Loucy (cell line): Measurements from ENCODE around the gene ZNF433.

Source experiments
- H2AFZ ChIP-seq: fragments of 200-600 bp; sonication (generic); 2 replicates; pipeline ENCODE4 v1.6.0; 2016; ENCODE audit warnings: antibody characterized with exemption, mild to moderate bottlenecking, low read length, moderate library complexity
- H3F3A ChIP-seq: fragments of 200-600 bp; 2 replicates; pipeline ENCODE4 v1.6.0; 2016; ENCODE audit warnings: antibody characterized with exemption, low read depth, mild to moderate bottlenecking
- H3K27me3 ChIP-seq: fragments of 200-600 bp; sonication (generic); 2 replicates; pipeline ENCODE4 v1.6.1; 2014; ENCODE audit warnings: low read length, mild to moderate bottlenecking; ENCODE audit not compliant: insufficient read depth, poor library complexity, severe bottlenecking
- H3K36me3 ChIP-seq: fragments of 200-600 bp; sonication (generic); 2 replicates; pipeline ENCODE4 v1.6.1; 2016; ENCODE audit warnings: low read length; ENCODE audit not compliant: insufficient read depth
- H3K4me1 ChIP-seq: fragments of 200-600 bp; sonication (generic); 2 replicates; pipeline ENCODE4 v1.5.1; 2014; ENCODE audit warnings: low read length, mild to moderate bottlenecking; ENCODE audit not compliant: insufficient read depth, poor library complexity, severe bottlenecking
- H3K4me2 ChIP-seq: fragments of 200-600 bp; sonication (generic); 2 replicates; pipeline ENCODE4 v1.6.0; 2014; ENCODE audit warnings: antibody characterized with exemption, low read length, low read depth, mild to moderate bottlenecking; ENCODE audit not compliant: poor library complexity, severe bottlenecking
- H3K4me3 ChIP-seq: fragments of 200-600 bp; sonication (generic); 2 replicates; pipeline ENCODE4 v1.5.1; 2014; ENCODE audit warnings: low read length, mild to moderate bottlenecking, mixed read lengths; ENCODE audit not compliant: poor library complexity, severe bottlenecking
- H3K79me2 ChIP-seq: fragments of 200-600 bp; sonication (generic); 2 replicates; pipeline ENCODE4 v1.6.1; 2014; ENCODE audit warnings: low read length; ENCODE audit not compliant: insufficient read depth
- H3K9ac ChIP-seq: fragments of 200-600 bp; sonication (generic); 2 replicates; pipeline ENCODE4 v1.6.0; 2014; ENCODE audit warnings: mild to moderate bottlenecking, low read depth, low read length, moderate library complexity; ENCODE audit not compliant: poor library complexity, severe bottlenecking
- H3K9me2 ChIP-seq: fragments of 200-600 bp; sonication (generic); replicated peaks from 2 replicates; pipeline ENCODE4 v1.6.1; 2016; ENCODE audit warnings: low read depth, low read length, mixed read lengths
- H3K9me3 ChIP-seq: fragments of 200-600 bp; sonication (generic); 2 replicates; pipeline ENCODE4 v1.6.1; 2014; ENCODE audit warnings: mild to moderate bottlenecking, antibody characterized with exemption, low read length, low read depth; ENCODE audit not compliant: insufficient read depth
- H4K20me1 ChIP-seq: fragments of 200-600 bp; sonication (generic); 2 replicates; pipeline ENCODE4 v1.6.0; 2014; ENCODE audit warnings: antibody characterized with exemption, low read length, mild to moderate bottlenecking; ENCODE audit not compliant: insufficient read depth, poor library complexity, severe bottlenecking
- CTCF ChIP-seq: fragments of 200-600 bp; sonication (generic); conservative IDR thresholded peaks from 2 replicates; pipeline ENCODE4 v1.5.1; 2014; ENCODE audit warnings: mild to moderate bottlenecking, antibody characterized with exemption, low read length
- EZH2phosphoT487 ChIP-seq: fragments of 200-600 bp; IDR thresholded peaks from 2 replicates; pipeline ENCODE4 v1.6.1; 2018; ENCODE audit warnings: antibody characterized with exemption, mild to moderate bottlenecking, moderate library complexity, borderline replicate concordance

The ZNF433 gene

GRCh38 chr19:11987405-11988281, 47.8 kb downstream of the ZNF433 start:
- H3K79me2 ChIP-seq: peaks cover 43% of the 10 kb centered on the region
- peak overlapping the region; percentile 91 for H2AFZ ChIP-seq
- no peaks in the 10 kb centered on the region for H3K36me3 ChIP-seq
- H4K20me1 ChIP-seq: peaks cover 35% of the 10 kb centered on the region
- H3K9me2 ChIP-seq: no peaks in the 10 kb centered on the region
- peaks cover 4% of the 10 kb centered on the region for H3K27me3 ChIP-seq
- TF ChIP-seq CTCF (no peak), EZH2phosphoT487 (no peak)
- H3K4me3 ChIP-seq: peak overlapping the region; percentile 97
- H3F3A ChIP-seq: no peaks in the 10 kb centered on the region; the same call in 1 of the 2 replicates
- H3K9ac ChIP-seq: peak overlapping the region; percentile 95
- no peaks in the 10 kb centered on the region for H3K9me3 ChIP-seq
- H3K4me2 ChIP-seq: peak overlapping the region; percentile 66
- H3K4me1 ChIP-seq: peaks cover 25% of the 10 kb centered on the region

GRCh38 chr19:11986754-11987153, 48.7 kb downstream of the ZNF433 start:
- no peak for TF ChIP-seq EZH2phosphoT487
- no peak for TF ChIP-seq CTCF
- no peak overlapping the region; the same call in 1 of the 2 replicates for H2AFZ ChIP-seq
- peaks cover 18% of the 10 kb centered on the region for H3K4me1 ChIP-seq
- peaks cover 34% of the 10 kb centered on the region for H3K79me2 ChIP-seq
- no peaks in the 10 kb centered on the region for H3K9me3 ChIP-seq
- H3K4me3 ChIP-seq: peak overlapping the region; percentile 97
- no peaks in the 10 kb centered on the region; the same call in 1 of the 2 replicates for H3F3A ChIP-seq
- no peak overlapping the region for H3K9ac ChIP-seq
- H3K27me3 ChIP-seq: peaks cover 4% of the 10 kb centered on the region
- no peaks in the 10 kb centered on the region for H3K9me2 ChIP-seq
- no peaks in the 10 kb centered on the region for H3K36me3 ChIP-seq
- H4K20me1 ChIP-seq: peaks cover 28% of the 10 kb centered on the region
- peak overlapping the region; percentile 66 for H3K4me2 ChIP-seq

- peaks cover 11% of the 10 kb centered on the region; the same call in 1 of the 2 replicates for H3K9me3 ChIP-seq
- no peaks in the 10 kb centered on the region for H3K9me2 ChIP-seq
- H3F3A ChIP-seq: no peaks in the 10 kb centered on the region; the same call in 1 of the 2 replicates
- peaks cover 4% of the 10 kb centered on the region for H3K27me3 ChIP-seq
- peaks cover 12% of the 10 kb centered on the region for H4K20me1 ChIP-seq
- H3K4me1 ChIP-seq: peaks cover 10% of the 10 kb centered on the region
- TF ChIP-seq CTCF (peak; percentile 72), EZH2phosphoT487 (no peak)
- peak overlapping the region; percentile 46 for H3K4me3 ChIP-seq
- peak overlapping the region; percentile 27 for H3K9ac ChIP-seq
- H3K79me2 ChIP-seq: peaks cover 17% of the 10 kb centered on the region
- peak overlapping the region; percentile 51 for H3K4me2 ChIP-seq
- peak overlapping the region; percentile 39; the same call in 1 of the 2 replicates for H2AFZ ChIP-seq
- no peaks in the 10 kb centered on the region for H3K36me3 ChIP-seq
These were observed 50.5 kb downstream of the ZNF433 start for GRCh38 chr19:11984986-11985385.
